DOHH2 (cell line): ENCODE data around the gene RBMS3.

Experiments used
- CTCF ChIP-seq: fragments of 200-600 bp; sonication (generic); IDR thresholded peaks from one replicate; pipeline ENCODE4 v1.5.1; 2014; ENCODE audit warnings: antibody characterized with exemption, mild to moderate bottlenecking, low read depth, low read length; ENCODE audit not compliant: poor library complexity, severe bottlenecking
- EZH2phosphoT487 ChIP-seq: fragments of 200-600 bp; sonication (generic); IDR thresholded peaks from 2 replicates; pipeline ENCODE4 v1.6.1; 2017; ENCODE audit warnings: borderline replicate concordance, mild to moderate bottlenecking, antibody characterized with exemption, low read length, moderate library complexity, mixed read lengths

GRCh38 chr3:29531644-29532043 lies 250.8 kb downstream of the RBMS3 start:
- TF ChIP-seq CTCF (no peak), EZH2phosphoT487 (no peak)
